Measurements from ENCODE around the gene EFNA2.

Gene EFNA2

GRCh38 chr19:1252821-1253513 lies 32.7 kb upstream of the EFNA2 start:
- peak overlapping the region; percentile 65 for H3K4me3 ChIP-seq (ENCODE audit: low read depth, low read length)
- TF ChIP-seq CTCF (IDR thresholded peaks at IDR 0.05; ENCODE audit: low read depth, low read length): peak; percentile 24
- peak; percentile 99 for DNase-seq (ENCODE audit: low read depth, low spot score)
- in situ Hi-C loops (cut with HindIII; ENCODE audit: low sequenced_read_pairs): no loop called here

- H3K4me3 ChIP-seq (ENCODE audit: low read depth, low read length): peak overlapping the region; percentile 65
- no peak for DNase-seq (ENCODE audit: low read depth, low spot score)
- no peak for TF ChIP-seq CTCF (IDR thresholded peaks at IDR 0.05; ENCODE audit: low read depth, low read length)
- in situ Hi-C loops (cut with HindIII; ENCODE audit: low sequenced_read_pairs): no loop called here
Observed at GRCh38 chr19:1253514-1254080, 32.1 kb upstream of the EFNA2 start.

- H3K4me3 ChIP-seq (ENCODE audit: low read depth, low read length): no peak overlapping the region
- in situ Hi-C loops (cut with HindIII; ENCODE audit: low sequenced_read_pairs): no loop called here
- TF ChIP-seq CTCF (IDR thresholded peaks at IDR 0.05; ENCODE audit: low read depth, low read length): no peak
- no peak for DNase-seq (ENCODE audit: low read depth, low spot score)
Observed at GRCh38 chr19:1254081-1254527, 31.6 kb upstream of the EFNA2 start.

GRCh38 chr19:1254530-1255185 lies 31.0 kb upstream of the EFNA2 start:
- H3K4me3 ChIP-seq (ENCODE audit: low read depth, low read length): no peak overlapping the region
- in situ Hi-C loops (cut with HindIII; ENCODE audit: low sequenced_read_pairs): no loop called here
- DNase-seq (ENCODE audit: low read depth, low spot score): no peak
- TF ChIP-seq CTCF (IDR thresholded peaks at IDR 0.05; ENCODE audit: low read depth, low read length): no peak

GRCh38 chr19:1255186-1256161 lies 30.2 kb upstream of the EFNA2 start:
- H3K4me3 ChIP-seq (ENCODE audit: low read depth, low read length): no peak overlapping the region
- in situ Hi-C loops (cut with HindIII; ENCODE audit: low sequenced_read_pairs): no loop called here
- TF ChIP-seq CTCF (IDR thresholded peaks at IDR 0.05; ENCODE audit: low read depth, low read length): no peak
- DNase-seq (ENCODE audit: low read depth, low spot score): no peak
